ENCODE results near the gene CCP110. TPM values are rescaled to one million over a fixed set of nuclear protein-coding genes. Genes with fewer than 3 reads are reported as not detected.

Gene CCP110
- total RNA-seq, 4 donors from 2014 or later: 10.7 to 18.8 (median 14.5) TPM

DNA sequence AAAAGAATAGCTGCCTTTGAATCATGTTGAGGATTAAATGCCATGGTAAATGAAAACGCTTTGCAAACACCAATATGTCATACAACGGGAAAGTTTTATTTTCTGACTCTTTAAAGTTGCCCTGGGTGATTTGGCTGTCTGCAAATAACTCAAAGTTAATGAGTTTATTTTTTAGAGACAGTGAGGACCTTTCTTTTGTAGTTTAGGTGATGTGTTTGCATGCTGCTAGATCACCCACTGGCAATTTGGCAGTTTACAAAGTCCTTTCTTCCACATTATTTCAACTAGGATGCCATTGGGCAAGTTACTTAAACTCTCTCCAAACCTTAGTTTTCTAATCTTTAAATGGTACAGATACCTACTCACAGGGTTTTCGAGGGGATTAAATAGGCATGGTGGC is 39.6 kb upstream of the CCP110 start:
- TF ChIP-seq, protein P1, sequence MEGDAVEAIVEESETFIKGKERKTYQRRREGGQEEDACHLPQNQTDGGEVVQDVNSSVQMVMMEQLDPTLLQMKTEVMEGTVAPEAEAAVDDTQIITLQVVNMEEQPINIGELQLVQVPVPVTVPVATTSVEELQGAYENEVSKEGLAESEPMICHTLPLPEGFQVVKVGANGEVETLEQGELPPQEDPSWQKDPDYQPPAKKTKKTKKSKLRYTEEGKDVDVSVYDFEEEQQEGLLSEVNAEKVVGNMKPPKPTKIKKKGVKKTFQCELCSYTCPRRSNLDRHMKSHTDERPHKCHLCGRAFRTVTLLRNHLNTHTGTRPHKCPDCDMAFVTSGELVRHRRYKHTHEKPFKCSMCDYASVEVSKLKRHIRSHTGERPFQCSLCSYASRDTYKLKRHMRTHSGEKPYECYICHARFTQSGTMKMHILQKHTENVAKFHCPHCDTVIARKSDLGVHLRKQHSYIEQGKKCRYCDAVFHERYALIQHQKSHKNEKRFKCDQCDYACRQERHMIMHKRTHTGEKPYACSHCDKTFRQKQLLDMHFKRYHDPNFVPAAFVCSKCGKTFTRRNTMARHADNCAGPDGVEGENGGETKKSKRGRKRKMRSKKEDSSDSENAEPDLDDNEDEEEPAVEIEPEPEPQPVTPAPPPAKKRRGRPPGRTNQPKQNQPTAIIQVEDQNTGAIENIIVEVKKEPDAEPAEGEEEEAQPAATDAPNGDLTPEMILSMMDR (IDR thresholded peaks at IDR 0.05; ENCODE audit: low read depth): no peak

DNA sequence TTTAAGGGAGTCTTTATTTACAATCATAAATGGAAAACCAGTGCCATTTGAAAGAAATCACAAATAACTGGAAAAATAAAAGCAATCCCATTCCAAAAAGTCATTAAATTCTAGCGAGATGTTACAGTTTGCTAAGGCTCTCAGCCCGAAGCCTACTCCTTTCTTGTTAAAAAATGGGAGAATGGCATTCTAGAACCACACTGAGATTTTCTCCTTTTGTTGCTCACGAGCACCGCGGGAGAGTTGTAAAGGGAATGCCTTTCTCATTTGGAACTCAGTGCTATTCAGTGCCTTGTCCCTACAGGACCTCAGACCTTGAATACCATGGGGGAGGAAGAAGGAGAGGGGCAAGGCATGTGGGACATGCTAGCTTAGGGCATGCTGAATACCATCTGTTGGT is 38.1 kb upstream of the CCP110 start:
- TF ChIP-seq, protein P1 (IDR thresholded peaks at IDR 0.05; ENCODE audit: low read depth): no peak

GRCh38 chr16:19486051-19486450 is 37.7 kb upstream of the CCP110 start:
- TF ChIP-seq, protein P1 (IDR thresholded peaks at IDR 0.05; ENCODE audit: low read depth): no peak

DNA sequence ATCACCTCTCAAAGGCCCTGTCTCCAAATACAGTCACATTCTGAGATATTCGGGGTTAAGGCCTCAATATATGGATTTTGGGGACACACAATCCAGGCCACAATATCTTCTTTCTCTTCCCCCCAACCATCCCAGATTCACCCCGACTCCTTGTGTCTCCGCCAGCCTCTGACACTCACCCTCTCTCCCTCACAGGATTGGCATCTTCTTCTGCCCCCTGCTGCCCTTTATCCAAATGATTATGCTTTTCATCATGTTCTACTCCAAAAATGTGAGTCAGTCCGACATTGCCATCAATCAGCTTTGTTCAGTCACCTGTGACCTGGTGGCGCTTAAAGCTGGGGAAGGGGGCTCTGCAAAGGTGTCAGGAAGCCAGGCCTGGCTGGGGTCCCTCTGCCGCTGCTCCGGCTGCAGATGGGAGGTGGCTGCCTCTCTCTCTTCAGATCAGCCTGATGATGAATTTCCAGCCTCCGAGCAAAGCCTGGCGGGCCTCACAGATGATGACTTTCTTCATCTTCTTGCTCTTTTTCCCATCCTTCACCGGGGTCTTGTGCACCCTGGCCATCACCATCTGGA is 36.9 kb upstream of the CCP110 start:
- TF ChIP-seq, protein P1 (IDR thresholded peaks at IDR 0.05; ENCODE audit: low read depth): no peak

DNA sequence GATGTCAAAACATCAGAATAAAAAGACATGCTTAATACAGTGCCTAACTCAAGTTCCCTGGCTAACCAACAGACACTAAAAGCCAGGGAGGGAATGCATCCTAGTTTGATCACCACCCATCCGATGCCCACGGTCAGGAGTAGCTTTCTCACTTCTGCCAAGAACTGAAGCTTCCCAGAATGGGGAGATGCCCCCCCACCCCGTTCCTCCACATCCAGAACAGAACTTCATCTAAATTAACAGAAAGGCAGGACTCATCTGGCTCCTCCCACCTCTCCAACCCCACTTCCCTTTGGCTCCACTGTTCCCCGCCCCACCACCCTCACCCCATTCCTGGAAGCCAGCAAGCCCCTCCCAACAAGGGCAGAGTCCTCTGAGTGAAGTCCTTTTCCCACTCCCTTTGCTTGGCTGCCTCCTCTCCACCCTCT is 35.5 kb upstream of the CCP110 start:
- TF ChIP-seq, protein P1 (IDR thresholded peaks at IDR 0.05; ENCODE audit: low read depth): no peak

GRCh38 chr16:19490619-19491018 is 33.1 kb upstream of the CCP110 start:
- TF ChIP-seq, protein P1 (IDR thresholded peaks at IDR 0.05; ENCODE audit: low read depth): no peak

DNA sequence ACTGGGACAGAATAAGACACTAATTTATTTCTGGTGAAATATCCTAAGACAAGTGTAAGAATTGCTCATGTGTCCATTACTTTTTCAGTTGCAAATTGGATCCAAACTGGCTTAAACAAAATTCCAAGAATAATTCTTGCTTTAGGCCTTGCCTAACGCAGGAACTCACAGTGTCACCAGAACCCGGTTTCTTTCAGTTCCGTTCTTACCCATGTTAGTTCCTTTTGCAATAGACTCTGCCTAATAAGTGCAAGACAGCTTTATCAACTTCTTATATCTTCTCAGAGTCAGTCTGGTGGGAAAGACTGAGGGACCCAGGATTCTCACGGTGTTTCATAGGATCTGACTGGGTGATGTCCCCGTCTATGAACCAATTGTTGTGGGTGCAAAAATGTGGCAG is 26.6 kb upstream of the CCP110 start:
- TF ChIP-seq, protein P1 (IDR thresholded peaks at IDR 0.05; ENCODE audit: low read depth): no peak

All from subcutaneous adipose tissue (tissue), 4 donors.